Astrocyte (in vitro differentiated cells and primary cell): ENCODE results near the gene ANKS3. TPM values are rescaled to one million over a fixed set of nuclear protein-coding genes. Genes with fewer than 3 reads are reported as not detected.

Source experiments
- DNase-seq: peaks from one replicate; pipeline ENCODE4 v3.0.0-alpha.2; 2010; ENCODE audit warnings: low read depth
- FAIRE-seq: peaks from 2 replicates; lab custom pipeline; 2011; peaks lifted over from hg19 to GRCh38; lab: Jason Lieb, UNC
- H2AFZ ChIP-seq: 2 replicates; pipeline ENCODE4 v1.6.0; 2012; ENCODE audit warnings: low read depth, low read length, inconsistent platforms
- H3K27ac ChIP-seq: 2 replicates; pipeline ENCODE4 v1.5.1; 2011; ENCODE audit warnings: low read depth, low read length, inconsistent platforms
- H3K27me3 ChIP-seq: 2 replicates; pipeline ENCODE4 v1.6.0; 2011; ENCODE audit warnings: low read length, inconsistent platforms; ENCODE audit not compliant: insufficient read depth
- H3K36me3 ChIP-seq: 2 replicates; pipeline ENCODE4 v1.5.1; 2011; ENCODE audit warnings: low read length, inconsistent platforms; ENCODE audit not compliant: insufficient read depth
- H3K4me1 ChIP-seq: 2 replicates; pipeline ENCODE4 v1.5.1; 2011; ENCODE audit warnings: low read length, inconsistent platforms; ENCODE audit not compliant: insufficient read depth
- H3K4me2 ChIP-seq: 2 replicates; pipeline ENCODE4 v1.6.0; 2012; ENCODE audit warnings: low read length, inconsistent platforms
- H3K4me3 ChIP-seq: 2 replicates; pipeline ENCODE4 v1.5.1; 2011; ENCODE audit warnings: low read depth, mild to moderate bottlenecking, low read length, inconsistent platforms; ENCODE audit not compliant: insufficient read depth
- H3K79me2 ChIP-seq: 2 replicates; pipeline ENCODE4 v1.6.0; 2012; ENCODE audit warnings: mild to moderate bottlenecking, low read length, inconsistent platforms; ENCODE audit not compliant: insufficient read depth
- H3K9ac ChIP-seq: 2 replicates; pipeline ENCODE4 v1.6.0; 2012; ENCODE audit warnings: mild to moderate bottlenecking, low read length, inconsistent platforms
- H3K9me3 ChIP-seq: 2 replicates; pipeline ENCODE4 v1.5.1; 2012; ENCODE audit warnings: low read depth, mild to moderate bottlenecking, low read length, inconsistent platforms; ENCODE audit not compliant: insufficient read depth
- H4K20me1 ChIP-seq: 2 replicates; pipeline ENCODE4 v1.6.0; 2012; ENCODE audit warnings: low read length, inconsistent platforms; ENCODE audit not compliant: insufficient read depth
- H3K27ac Mint-ChIP-seq: one replicate; pipeline ENCODE4 v1.8.0; 2021; ENCODE audit warnings: mild to moderate bottlenecking, mixed read lengths; ENCODE audit not compliant: unreplicated experiment
- H3K27me3 Mint-ChIP-seq: one replicate; pipeline ENCODE4 v1.8.0; 2021; ENCODE audit warnings: low read depth, mixed read lengths; ENCODE audit not compliant: unreplicated experiment
- H3K36me3 Mint-ChIP-seq: one replicate; pipeline ENCODE4 v1.8.0; 2021; ENCODE audit warnings: low read depth, mixed read lengths; ENCODE audit not compliant: unreplicated experiment
- H3K4me1 Mint-ChIP-seq: one replicate; pipeline ENCODE4 v1.8.0; 2021; ENCODE audit warnings: low read depth, mixed read lengths; ENCODE audit not compliant: unreplicated experiment
- H3K4me3 Mint-ChIP-seq: one replicate; pipeline ENCODE4 v1.8.0; 2021; ENCODE audit warnings: mild to moderate bottlenecking, moderate library complexity, mixed read lengths; ENCODE audit not compliant: unreplicated experiment
- H3K9me3 Mint-ChIP-seq: one replicate; pipeline ENCODE4 v1.8.0; 2021; ENCODE audit warnings: mild to moderate bottlenecking, mixed read lengths; ENCODE audit not compliant: unreplicated experiment
- EZH2 ChIP-seq: IDR thresholded peaks from 2 replicates; pipeline ENCODE4 v1.6.1; 2012; ENCODE audit warnings: mild to moderate bottlenecking, low read length, inconsistent platforms; ENCODE audit not compliant: insufficient read depth
- total RNA-seq: library from RNA; stranded (reverse); gene quantifications from 2 replicates; pipeline ENCODE4 v1.2.1, GENCODE V29; 2021
- TF ChIP-seq, protein P1 (sequence below): IDR thresholded peaks from 2 replicates; pipeline ENCODE4 v1.5.1; 2011; ENCODE audit warnings: low read depth, mild to moderate bottlenecking, inconsistent platforms, low read length, moderate library complexity; ENCODE audit not compliant: insufficient read depth

ANKS3 gene
- total RNA-seq, 1 donor from 2014 or later, result 27.2 TPM

DNA sequence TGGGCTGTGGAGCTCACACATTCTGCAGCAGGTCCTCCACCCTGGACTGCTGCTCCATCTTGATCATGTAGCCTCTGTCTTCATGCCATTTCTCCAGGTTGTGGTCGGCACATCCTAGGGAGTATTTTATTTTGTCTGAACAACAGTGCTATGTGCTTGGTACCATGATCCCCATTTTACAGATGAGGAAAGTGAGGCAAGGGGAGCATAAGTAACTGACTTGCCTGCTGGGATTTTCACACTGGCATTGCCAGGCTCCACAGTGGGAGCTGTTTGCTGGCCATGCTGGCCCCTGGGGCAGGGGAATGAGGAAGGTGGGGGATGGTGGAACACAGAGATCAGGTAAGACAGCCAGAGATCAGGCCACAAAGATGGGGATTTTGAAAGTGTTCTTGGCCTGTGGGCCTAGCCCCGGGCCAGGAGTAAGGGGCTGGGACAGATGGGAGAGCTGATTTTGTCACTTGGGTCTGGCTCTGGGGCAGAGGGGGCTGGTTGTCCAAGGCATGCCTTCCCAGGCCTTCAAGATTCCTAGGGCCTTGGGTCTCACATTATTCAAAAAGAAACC lies 42.2 kb upstream of the ANKS3 start:
- H3K36me3 Mint-ChIP-seq, result peaks cover 1% of the 10 kb centered on the region
- Histone ChIP-seq H3K4me2 (no peak overlapping the region), H3K9ac (no peak overlapping the region), H3K4me1 (no peaks in the 10 kb centered on the region), H3K27ac (no peak overlapping the region), H2AFZ (no peak overlapping the region), H3K36me3 (no peaks in the 10 kb centered on the region), H3K27me3 (no peaks in the 10 kb centered on the region), H3K9me3 (no peaks in the 10 kb centered on the region), H4K20me1 (no peaks in the 10 kb centered on the region), H3K79me2 (no peaks in the 10 kb centered on the region), H3K4me3 (no peak overlapping the region)
- peaks cover 3% of the 10 kb centered on the region for H3K9me3 Mint-ChIP-seq
- FAIRE-seq (no peak), DNase-seq (no peak)
- H3K27ac Mint-ChIP-seq, result no peak overlapping the region
- no peaks in the 10 kb centered on the region for H3K27me3 Mint-ChIP-seq
- TF ChIP-seq EZH2, result no peak
- TF ChIP-seq, protein P1, sequence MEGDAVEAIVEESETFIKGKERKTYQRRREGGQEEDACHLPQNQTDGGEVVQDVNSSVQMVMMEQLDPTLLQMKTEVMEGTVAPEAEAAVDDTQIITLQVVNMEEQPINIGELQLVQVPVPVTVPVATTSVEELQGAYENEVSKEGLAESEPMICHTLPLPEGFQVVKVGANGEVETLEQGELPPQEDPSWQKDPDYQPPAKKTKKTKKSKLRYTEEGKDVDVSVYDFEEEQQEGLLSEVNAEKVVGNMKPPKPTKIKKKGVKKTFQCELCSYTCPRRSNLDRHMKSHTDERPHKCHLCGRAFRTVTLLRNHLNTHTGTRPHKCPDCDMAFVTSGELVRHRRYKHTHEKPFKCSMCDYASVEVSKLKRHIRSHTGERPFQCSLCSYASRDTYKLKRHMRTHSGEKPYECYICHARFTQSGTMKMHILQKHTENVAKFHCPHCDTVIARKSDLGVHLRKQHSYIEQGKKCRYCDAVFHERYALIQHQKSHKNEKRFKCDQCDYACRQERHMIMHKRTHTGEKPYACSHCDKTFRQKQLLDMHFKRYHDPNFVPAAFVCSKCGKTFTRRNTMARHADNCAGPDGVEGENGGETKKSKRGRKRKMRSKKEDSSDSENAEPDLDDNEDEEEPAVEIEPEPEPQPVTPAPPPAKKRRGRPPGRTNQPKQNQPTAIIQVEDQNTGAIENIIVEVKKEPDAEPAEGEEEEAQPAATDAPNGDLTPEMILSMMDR, result no peak
- H3K4me3 Mint-ChIP-seq, result no peak overlapping the region
- H3K4me1 Mint-ChIP-seq, result peaks cover 3% of the 10 kb centered on the region

DNA sequence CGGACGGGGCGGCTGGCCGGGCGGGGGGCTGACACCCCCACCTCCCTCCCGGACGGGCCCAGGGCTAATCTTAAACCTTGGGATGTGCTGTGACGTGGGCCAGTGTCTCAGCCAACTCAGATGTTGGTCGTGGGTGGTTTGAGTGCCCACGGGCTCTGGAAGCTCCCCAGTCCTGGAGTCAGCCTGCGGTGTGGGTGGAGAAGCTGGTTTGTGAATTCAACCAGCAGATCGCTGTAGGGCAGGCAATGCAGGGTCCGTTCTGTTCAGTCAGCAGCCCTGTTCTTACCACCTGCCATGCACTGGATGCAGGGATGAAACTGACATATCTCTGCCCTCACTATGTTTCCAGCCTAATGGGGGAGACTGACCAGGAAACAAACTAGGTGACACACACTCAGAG lies 40.9 kb upstream of the ANKS3 start:
- no peaks in the 10 kb centered on the region for H3K4me1 ChIP-seq
- Mint-ChIP-seq H3K27ac (no peak overlapping the region), H3K4me3 (no peak overlapping the region), H3K36me3 (peaks cover 1% of the 10 kb centered on the region), H3K4me1 (no peaks in the 10 kb centered on the region), H3K9me3 (no peaks in the 10 kb centered on the region), H3K27me3 (no peaks in the 10 kb centered on the region)
- H3K4me2 ChIP-seq, result no peak overlapping the region
- no peak overlapping the region for H3K4me3 ChIP-seq
- no peaks in the 10 kb centered on the region for H3K36me3 ChIP-seq
- H3K9me3 ChIP-seq, result no peaks in the 10 kb centered on the region
- no peaks in the 10 kb centered on the region for H4K20me1 ChIP-seq
- H2AFZ ChIP-seq, result no peak overlapping the region
- H3K27me3 ChIP-seq, result no peaks in the 10 kb centered on the region
- no peak for TF ChIP-seq EZH2
- TF ChIP-seq, protein P1, result no peak
- no peaks in the 10 kb centered on the region for H3K79me2 ChIP-seq
- no peak for DNase-seq
- H3K9ac ChIP-seq, result no peak overlapping the region
- H3K27ac ChIP-seq, result no peak overlapping the region
- FAIRE-seq, result no peak

DNA sequence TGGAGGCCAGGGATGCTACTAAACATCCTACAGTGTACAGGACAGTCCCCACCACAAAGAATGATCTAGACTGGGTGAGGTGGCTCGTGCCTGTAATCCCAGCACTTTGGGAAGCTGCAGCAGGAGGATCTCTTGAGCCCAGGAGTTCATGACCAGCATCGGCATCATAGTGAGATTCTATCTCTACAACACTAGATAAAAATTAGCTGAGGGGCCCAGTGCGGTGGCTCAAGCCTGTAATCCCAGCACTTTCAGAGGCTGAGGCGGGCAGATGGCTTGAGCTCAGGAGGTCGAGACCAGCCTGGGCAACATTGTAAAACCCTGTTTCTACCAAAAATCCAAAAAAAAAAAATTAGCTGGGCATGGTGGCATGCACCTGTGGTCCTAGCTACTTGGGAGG lies 38.3 kb upstream of the ANKS3 start:
- FAIRE-seq (no peak), DNase-seq (no peak)
- Histone ChIP-seq H3K79me2 (no peaks in the 10 kb centered on the region), H3K9ac (no peak overlapping the region), H3K27me3 (no peaks in the 10 kb centered on the region), H3K36me3 (no peaks in the 10 kb centered on the region), H3K27ac (no peak overlapping the region), H2AFZ (no peak overlapping the region), H3K4me2 (no peak overlapping the region), H3K4me3 (no peak overlapping the region), H3K4me1 (no peaks in the 10 kb centered on the region), H3K9me3 (no peaks in the 10 kb centered on the region), H4K20me1 (no peaks in the 10 kb centered on the region)
- H3K4me3 Mint-ChIP-seq, result no peak overlapping the region
- TF ChIP-seq, protein P1, result no peak
- no peak for TF ChIP-seq EZH2
- peaks cover 4% of the 10 kb centered on the region for H3K4me1 Mint-ChIP-seq
- H3K36me3 Mint-ChIP-seq, result peaks cover 1% of the 10 kb centered on the region
- no peaks in the 10 kb centered on the region for H3K27me3 Mint-ChIP-seq
- H3K27ac Mint-ChIP-seq, result no peak overlapping the region
- H3K9me3 Mint-ChIP-seq, result peaks cover 2% of the 10 kb centered on the region
